Panc1 (cell line): ENCODE measurements around the gene AP3B1. TPM values are rescaled to one million over a fixed set of nuclear protein-coding genes. Genes with fewer than 3 reads are reported as not detected.

ENCODE experiments used
- ATAC-seq: fragments of 200-7000 bp; cut with Tn5 transposase; 2 replicates; pipeline ENCODE4 v1.9.1; 2020; ENCODE audit warnings: mild to moderate bottlenecking, moderate library complexity
- BruUV-seq: library from RNA; stranded (reverse); fragments of 400-500 nt; replicated peaks from 2 replicates; lab custom pipeline; 2021; lab: Mats Ljungman, UMichigan
- CTCF ChIA-PET: fragments of 300-600 bp; sonication (Branson Sonifier 250); formaldehyde crosslinking; loops from one replicate; lab custom pipeline; 2022; ENCODE audit warnings: antibody characterized with exemption; lab: Charles Lee
- POLR2A ChIA-PET: fragments of 300-600 bp; sonication (Branson Sonifier 250); formaldehyde crosslinking; loops from one replicate; lab custom pipeline; 2022; ENCODE audit warnings: antibody characterized with exemption; lab: Charles Lee
- DNase-seq: peaks from one replicate; pipeline ENCODE4 v3.0.0-alpha.2; 2010; ENCODE audit warnings: low read depth, low spot score
- H3K27ac ChIP-seq: 2 replicates; pipeline ENCODE4 v1.5.1; 2011; ENCODE audit warnings: mild to moderate bottlenecking, low read length, inconsistent platforms
- H3K27me3 ChIP-seq: fragments of 200-500 bp; sonication (Bioruptor generic); 2 replicates; pipeline ENCODE4 v1.6.0; 2014; ENCODE audit warnings: low read length, inconsistent platforms; ENCODE audit not compliant: control insufficient read depth, insufficient read depth
- H3K36me3 ChIP-seq: fragments of 200-500 bp; sonication (Bioruptor generic); 2 replicates; pipeline ENCODE4 v1.5.1; 2014; ENCODE audit warnings: inconsistent platforms, mild to moderate bottlenecking, low read length, moderate library complexity; ENCODE audit not compliant: control insufficient read depth, insufficient read depth
- H3K4me1 ChIP-seq: 2 replicates; pipeline ENCODE4 v1.5.1; 2011; ENCODE audit warnings: inconsistent platforms, mild to moderate bottlenecking, low read length, moderate library complexity; ENCODE audit not compliant: control insufficient read depth, insufficient read depth
- H3K4me3 ChIP-seq, 2 experiments: 2 replicates each; pipeline ENCODE4 v1.5.1; 2011 to 2012; ENCODE audit warnings: low read depth in 2 of 2, low read length in 2 of 2, mild to moderate bottlenecking in 2 of 2, inconsistent platforms in 1 of 2, moderate library complexity in 1 of 2
- H3K9me3 ChIP-seq: fragments of 200-500 bp; sonication (Bioruptor generic); 2 replicates; pipeline ENCODE4 v1.5.1; 2014; ENCODE audit warnings: low read depth, mild to moderate bottlenecking, inconsistent platforms, low read length, moderate library complexity; ENCODE audit not compliant: control insufficient read depth, insufficient read depth
- POLR2AphosphoS5 ChIP-seq: IDR thresholded peaks from 2 replicates; pipeline ENCODE4 v1.6.1; 2012; ENCODE audit warnings: mild to moderate bottlenecking, low read depth, low read length, moderate library complexity
- SIN3A ChIP-seq: IDR thresholded peaks from 2 replicates; pipeline ENCODE4 v1.6.1; 2012; ENCODE audit warnings: low read depth, mild to moderate bottlenecking, low read length, moderate library complexity, borderline replicate concordance; ENCODE audit not compliant: insufficient read depth
- TCF7L2 ChIP-seq: IDR thresholded peaks from 2 replicates; pipeline ENCODE4 v1.6.1; 2011; ENCODE audit warnings: mild to moderate bottlenecking, low read depth, low read length, inconsistent platforms
- in situ Hi-C: cut with HindIII; loops from 2 replicates; pipeline ENCODE4 v1.10.0; 2016; ENCODE audit warnings: low sequenced_read_pairs, low pct_unique_long_range_greater_than_20kb
- intact Hi-C: fragments of 100-400 bp; cut with micrococcal nuclease; formaldehyde crosslinking; loops from one replicate; pipeline ENCODE4 v1.10.0; 2022; ENCODE audit not compliant: unreplicated experiment
- total RNA-seq: library from RNA; stranded (reverse); gene quantifications from one replicate; pipeline ENCODE4 v1.2.1, GENCODE V29; 2021; ENCODE audit not compliant: unreplicated experiment
- TF ChIP-seq, protein P1 (sequence below), 2 experiments: IDR thresholded peaks; 2 replicates each; pipeline ENCODE4 v1.6.1; 2011 to 2012; ENCODE audit warnings: low read depth in 2 of 2, control low read depth in 1 of 2, low read length in 1 of 2, mild to moderate bottlenecking in 1 of 2, moderate library complexity in 1 of 2; ENCODE audit not compliant: insufficient read depth in 1 of 2
- TF ChIP-seq, protein P2 (sequence below): fragments of 450-650 bp; IDR thresholded peaks from 2 replicates; pipeline ENCODE4 v1.5.1; 2017; ENCODE audit warnings: mild to moderate bottlenecking

Gene AP3B1
- total RNA-seq, 1 experiment from 2014 or later = 55.4 TPM

DNA sequence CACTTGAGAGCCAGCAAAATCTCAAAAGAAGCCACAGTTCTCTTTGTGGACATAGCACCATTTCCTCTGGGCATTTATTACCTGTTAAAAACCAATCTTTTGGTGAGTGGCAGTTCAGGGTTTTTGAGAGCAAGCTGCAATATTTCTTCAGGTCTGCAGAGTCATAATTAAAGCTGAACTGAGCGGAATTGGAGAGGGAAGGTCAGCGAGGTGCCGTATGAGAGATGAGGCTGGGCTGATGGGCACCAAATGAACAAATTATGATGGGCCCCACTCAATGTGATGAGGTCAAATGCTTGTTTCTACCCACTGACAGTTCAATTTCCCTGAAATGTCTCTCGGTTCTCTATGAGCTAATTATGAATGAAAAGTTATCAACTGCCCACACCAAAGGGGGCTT, 231.9 kb downstream of the AP3B1 start:
- no peaks in the 10 kb centered on the region for H3K36me3 ChIP-seq

DNA sequence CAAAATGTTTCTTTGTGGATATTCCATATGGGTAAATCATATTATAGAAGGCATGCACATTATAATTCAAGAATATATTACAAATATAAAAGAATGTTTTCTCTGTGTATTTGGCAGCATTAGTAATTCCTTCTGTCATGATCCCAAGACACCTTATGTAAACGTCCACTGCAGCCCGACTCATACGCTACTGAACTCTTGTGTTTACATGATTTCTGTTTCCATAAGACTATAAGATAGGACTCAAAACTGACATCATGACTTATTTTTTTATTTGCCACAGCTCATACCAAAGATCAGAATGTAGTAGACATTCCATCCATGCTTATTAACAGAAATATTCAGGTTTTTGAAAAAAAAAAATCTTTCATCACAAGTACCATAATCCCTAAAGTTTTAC, 234.1 kb downstream of the AP3B1 start:
- in situ Hi-C loops (no loop called here), intact Hi-C loops (no loop called here)
- Histone ChIP-seq H3K4me1 (no peaks in the 10 kb centered on the region), H3K27ac (no peak overlapping the region), H3K4me3 (no peak overlapping the region), H3K9me3 (no peaks in the 10 kb centered on the region), H3K27me3 (no peaks in the 10 kb centered on the region), H3K36me3 (no peaks in the 10 kb centered on the region)
- POLR2A ChIA-PET = no interaction called here
- CTCF ChIA-PET = no interaction called here
- DNase-seq (peak; percentile 15), ATAC-seq (no peak)
- TF ChIP-seq, protein P1, sequence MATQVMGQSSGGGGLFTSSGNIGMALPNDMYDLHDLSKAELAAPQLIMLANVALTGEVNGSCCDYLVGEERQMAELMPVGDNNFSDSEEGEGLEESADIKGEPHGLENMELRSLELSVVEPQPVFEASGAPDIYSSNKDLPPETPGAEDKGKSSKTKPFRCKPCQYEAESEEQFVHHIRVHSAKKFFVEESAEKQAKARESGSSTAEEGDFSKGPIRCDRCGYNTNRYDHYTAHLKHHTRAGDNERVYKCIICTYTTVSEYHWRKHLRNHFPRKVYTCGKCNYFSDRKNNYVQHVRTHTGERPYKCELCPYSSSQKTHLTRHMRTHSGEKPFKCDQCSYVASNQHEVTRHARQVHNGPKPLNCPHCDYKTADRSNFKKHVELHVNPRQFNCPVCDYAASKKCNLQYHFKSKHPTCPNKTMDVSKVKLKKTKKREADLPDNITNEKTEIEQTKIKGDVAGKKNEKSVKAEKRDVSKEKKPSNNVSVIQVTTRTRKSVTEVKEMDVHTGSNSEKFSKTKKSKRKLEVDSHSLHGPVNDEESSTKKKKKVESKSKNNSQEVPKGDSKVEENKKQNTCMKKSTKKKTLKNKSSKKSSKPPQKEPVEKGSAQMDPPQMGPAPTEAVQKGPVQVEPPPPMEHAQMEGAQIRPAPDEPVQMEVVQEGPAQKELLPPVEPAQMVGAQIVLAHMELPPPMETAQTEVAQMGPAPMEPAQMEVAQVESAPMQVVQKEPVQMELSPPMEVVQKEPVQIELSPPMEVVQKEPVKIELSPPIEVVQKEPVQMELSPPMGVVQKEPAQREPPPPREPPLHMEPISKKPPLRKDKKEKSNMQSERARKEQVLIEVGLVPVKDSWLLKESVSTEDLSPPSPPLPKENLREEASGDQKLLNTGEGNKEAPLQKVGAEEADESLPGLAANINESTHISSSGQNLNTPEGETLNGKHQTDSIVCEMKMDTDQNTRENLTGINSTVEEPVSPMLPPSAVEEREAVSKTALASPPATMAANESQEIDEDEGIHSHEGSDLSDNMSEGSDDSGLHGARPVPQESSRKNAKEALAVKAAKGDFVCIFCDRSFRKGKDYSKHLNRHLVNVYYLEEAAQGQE (IDR thresholded peaks at IDR 0.05; ENCODE audit: insufficient read depth in 1 of 2, low read depth in 2 of 2, low read length in 1 of 2) = no peak
- TF ChIP-seq, protein P2, sequence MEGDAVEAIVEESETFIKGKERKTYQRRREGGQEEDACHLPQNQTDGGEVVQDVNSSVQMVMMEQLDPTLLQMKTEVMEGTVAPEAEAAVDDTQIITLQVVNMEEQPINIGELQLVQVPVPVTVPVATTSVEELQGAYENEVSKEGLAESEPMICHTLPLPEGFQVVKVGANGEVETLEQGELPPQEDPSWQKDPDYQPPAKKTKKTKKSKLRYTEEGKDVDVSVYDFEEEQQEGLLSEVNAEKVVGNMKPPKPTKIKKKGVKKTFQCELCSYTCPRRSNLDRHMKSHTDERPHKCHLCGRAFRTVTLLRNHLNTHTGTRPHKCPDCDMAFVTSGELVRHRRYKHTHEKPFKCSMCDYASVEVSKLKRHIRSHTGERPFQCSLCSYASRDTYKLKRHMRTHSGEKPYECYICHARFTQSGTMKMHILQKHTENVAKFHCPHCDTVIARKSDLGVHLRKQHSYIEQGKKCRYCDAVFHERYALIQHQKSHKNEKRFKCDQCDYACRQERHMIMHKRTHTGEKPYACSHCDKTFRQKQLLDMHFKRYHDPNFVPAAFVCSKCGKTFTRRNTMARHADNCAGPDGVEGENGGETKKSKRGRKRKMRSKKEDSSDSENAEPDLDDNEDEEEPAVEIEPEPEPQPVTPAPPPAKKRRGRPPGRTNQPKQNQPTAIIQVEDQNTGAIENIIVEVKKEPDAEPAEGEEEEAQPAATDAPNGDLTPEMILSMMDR = no peak
- TF ChIP-seq TCF7L2 (no peak), POLR2AphosphoS5 (no peak), SIN3A (no peak)
- no TSS peak for BruUV-seq

More for the DNA sequence above, 231.9 kb downstream of the AP3B1 start:
- TF ChIP-seq SIN3A (no peak), POLR2AphosphoS5 (no peak), TCF7L2 (no peak)
- TF ChIP-seq, protein P1 (IDR thresholded peaks at IDR 0.05; ENCODE audit: insufficient read depth in 1 of 2, low read depth in 2 of 2, low read length in 1 of 2) = no peak
- TF ChIP-seq, protein P2 = no peak
- BruUV-seq = no TSS peak
- Histone ChIP-seq H3K4me1 (no peaks in the 10 kb centered on the region), H3K27ac (no peak overlapping the region), H3K9me3 (no peaks in the 10 kb centered on the region; the same call in 1 of the 2 replicates), H3K4me3 (no peak overlapping the region), H3K27me3 (no peaks in the 10 kb centered on the region)
- in situ Hi-C loops (no loop called here), intact Hi-C loops (no loop called here)
- DNase-seq (no peak), ATAC-seq (no peak)
- ChIA-PET CTCF (no interaction called here), POLR2A (no interaction called here)
